ENCODE measurements around the gene ETFA. TPM values are rescaled to one million over a fixed set of nuclear protein-coding genes. Genes with fewer than 3 reads are reported as not detected.

ETFA gene
- 72.8 and 76.8 TPM in 2 replicates for total RNA-seq (2014; rRNA removed)
- 121 TPM for polyA plus RNA-seq (2012)

- DNase-seq (ENCODE audit: low read depth), result peak; percentile 97
Observed at GRCh38 chr15:76311100-76311953, at the start of gene ETFA. ETFA (minus strand) TSS chr15:76311469; CDS start chr15:76311388, 81 bp downstream.

DNA sequence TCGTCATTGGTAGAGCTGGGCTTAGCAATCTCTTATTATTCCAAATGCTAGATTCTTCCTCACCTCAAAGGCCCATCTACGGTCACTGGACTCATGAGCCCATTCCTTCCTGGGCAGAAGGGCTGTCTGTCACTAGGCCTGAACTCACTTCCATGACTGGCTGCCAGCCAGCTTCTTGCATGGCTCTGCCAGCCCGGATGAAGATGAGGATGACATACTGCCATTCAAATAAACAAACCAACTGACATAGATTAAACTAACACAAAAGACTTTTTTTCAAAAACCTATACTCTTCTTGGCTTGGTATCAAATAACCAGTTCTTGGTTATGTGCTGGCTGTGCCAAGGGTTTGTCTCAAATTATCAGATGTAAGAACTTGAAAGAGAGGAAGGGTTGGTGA, 49.1 kb upstream of the ETFA start:
- no peak for DNase-seq (ENCODE audit: low read depth)

DNA sequence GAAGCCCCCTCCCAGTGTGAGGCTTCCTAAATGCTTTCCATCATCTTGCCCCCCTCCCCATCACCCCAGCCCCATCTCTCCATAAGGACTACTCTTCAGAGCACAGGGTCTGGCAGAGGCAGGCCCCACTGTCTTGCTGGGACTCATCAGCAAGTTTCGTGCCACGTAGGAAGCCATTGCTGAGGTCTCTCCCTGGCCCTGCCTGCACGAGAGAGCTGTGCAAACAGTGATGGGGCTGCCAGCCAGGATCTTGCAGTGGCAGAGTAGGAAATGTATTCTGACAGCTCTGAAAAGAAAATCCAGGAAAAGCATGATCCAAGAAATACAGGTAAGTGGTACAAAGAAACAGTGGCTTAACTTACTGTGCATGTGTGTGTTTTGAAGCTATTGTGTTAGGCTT, 47.9 kb upstream of the ETFA start:
- no peak for DNase-seq (ENCODE audit: low read depth)

DNA sequence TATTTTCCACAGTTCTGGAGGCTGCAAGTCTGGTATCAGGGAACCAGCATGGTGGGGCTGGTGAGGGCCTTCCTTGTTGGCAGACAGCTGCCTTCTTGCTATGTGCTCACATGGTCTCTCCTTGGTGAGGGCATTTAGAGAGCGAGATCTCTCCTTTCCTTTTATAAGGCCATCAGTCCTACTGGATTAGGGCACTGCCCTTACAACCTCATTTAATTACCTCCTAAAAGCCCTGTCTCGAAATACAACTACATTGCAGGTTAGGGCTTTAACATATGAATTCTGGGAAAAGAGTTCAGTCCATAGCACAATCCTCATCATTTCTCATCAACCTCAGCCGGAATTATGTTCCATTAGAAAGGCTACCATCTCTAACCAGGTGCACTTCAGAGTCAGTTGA, 47.2 kb upstream of the ETFA start:
- no peak for DNase-seq (ENCODE audit: low read depth)

DNA sequence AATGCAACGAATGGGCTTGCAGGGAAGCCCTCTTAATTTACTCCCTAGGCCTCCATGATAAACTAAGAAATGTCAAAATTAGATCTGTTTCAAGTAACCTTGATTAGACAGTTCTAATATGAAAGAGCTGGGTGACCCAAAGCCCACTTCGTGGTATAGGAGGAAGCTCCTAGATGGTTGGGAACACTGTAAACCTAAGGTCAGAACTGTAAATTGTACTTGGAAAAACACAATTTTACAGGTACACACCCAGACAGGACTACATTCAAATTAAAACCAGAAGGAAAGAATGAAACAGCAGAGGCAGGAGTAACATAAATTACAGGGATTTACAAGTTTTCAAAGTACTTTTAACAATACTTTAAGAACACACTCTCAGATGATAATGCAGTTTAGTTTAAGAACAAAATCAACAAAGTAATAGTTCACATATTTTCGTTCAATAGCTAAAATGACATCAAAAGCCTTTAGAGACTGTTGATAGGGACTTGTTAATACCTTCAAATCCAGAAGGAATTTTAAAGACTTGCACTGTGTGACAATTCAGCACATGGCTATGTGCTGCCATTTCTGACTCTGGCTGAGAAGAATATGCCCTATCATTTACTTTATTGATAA, 43.7 kb upstream of the ETFA start:
- DNase-seq (ENCODE audit: low read depth), result no peak

DNA sequence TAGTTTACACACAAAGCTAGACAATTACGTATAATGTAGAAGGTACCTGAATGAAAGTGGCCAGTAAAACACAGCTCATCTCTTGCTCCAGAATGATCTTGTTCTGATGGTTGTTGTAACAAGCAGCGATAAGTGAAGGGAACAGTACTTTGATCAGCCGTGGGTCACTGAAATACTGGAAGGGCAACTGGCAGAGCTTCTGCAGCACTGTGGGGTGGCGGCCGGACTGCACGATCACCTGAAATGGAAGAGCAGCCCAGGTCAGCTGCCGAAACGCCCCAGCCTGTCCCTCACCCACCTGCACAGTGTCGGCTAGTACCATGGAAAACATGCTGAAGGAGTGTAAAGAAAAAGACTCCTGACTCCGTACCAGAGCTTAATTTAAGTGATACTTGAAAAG, 42.6 kb upstream of the ETFA start:
- DNase-seq (ENCODE audit: low read depth), result no peak

DNA sequence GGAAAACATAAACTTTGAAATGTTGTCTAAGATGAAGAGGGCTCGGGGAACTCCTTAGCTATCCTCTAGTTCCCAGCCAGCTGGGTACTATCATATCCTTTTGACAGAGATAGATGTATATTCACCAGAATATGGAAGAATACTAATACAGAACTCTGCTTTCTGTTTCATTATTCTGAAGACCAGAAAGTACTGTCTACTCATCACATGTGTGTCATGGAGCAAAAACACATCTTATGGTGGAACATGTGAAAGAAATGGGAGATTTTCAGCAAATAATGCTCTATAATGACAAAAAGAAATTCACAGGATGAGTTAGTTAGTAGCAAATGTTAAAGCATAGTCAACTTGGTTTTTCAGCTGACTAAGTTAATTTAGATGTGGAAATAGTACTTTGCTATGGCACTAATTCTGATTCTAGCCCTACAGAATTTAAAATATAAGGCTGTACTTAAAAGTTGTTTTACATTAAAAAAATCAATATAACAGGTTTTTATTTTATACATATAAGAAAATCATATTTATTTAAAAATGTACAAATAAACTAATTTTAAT, 41.8 kb upstream of the ETFA start:
- DNase-seq (ENCODE audit: low read depth), result no peak

- no peak for DNase-seq (ENCODE audit: low read depth)
Observed at GRCh38 chr15:76349301-76350070, 38.2 kb upstream of the ETFA start.

DNA sequence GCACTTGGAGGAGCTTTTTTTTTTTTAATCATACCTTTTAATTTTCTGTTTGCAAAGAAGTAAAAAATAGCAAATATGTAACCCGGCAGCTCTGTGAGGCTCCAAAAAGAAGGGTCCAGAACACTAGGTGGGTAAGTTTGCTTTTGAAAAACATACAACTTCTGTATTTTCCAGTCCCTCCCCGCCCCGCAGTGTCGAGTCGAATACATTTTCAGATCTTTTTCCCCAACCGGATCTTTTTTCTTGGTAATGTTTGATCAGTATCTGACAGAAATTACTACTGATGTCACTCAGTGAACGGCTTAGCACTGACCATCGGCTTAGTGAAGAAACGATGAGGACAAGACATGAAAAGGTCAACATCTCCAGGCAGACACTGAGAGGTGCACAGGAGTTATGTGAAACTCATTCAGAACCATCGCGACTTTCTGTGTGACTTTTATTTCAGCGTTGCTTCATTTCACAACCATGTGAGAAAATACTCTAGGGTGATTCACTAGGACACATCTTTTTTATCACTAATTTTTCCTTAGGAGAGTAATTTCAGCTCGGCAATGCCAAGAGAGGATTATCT, 36.3 kb upstream of the ETFA start:
- no peak for DNase-seq (ENCODE audit: low read depth)

GRCh38 chr15:76346669-76347481, 35.6 kb upstream of the ETFA start:
- DNase-seq (ENCODE audit: low read depth), result peak; percentile 42

GRCh38 chr15:76345880-76346668, 34.8 kb upstream of the ETFA start:
- DNase-seq (ENCODE audit: low read depth), result peak; percentile 29

- no peak for DNase-seq (ENCODE audit: low read depth)
Observed at GRCh38 chr15:76345583-76345879, 34.3 kb upstream of the ETFA start.

DNA sequence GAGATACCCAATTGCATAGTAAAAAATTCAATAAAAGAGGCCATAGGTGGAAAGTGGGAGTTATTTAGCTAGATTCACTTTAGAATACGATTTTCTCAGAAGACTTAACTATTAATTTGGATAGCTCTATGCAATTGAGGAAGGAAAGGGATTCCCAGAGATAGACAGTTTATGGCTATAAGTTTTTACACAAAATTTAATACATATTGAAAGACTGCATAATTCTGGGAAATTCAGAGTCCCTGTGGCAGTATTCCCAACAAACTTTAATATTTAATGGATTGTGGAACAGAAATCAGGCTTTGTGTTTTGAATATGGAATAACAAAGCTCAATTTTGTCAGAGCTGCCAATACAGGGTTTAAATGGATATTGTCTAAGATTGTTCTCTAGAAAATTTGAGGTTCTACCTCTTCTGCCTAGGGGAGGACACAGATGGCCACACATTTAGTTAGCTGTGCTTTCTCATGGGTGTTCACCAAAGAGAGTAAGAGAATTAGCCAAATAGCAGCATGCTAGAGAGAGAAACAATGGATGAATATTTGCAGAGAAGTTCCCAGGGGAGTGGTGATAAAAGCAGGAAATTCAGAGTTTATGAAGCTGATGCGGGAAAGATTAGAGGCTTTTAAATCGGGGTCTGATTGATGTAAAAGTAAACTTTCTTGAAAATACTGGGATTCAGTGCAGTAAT, 33.8 kb upstream of the ETFA start:
- no peak for DNase-seq (ENCODE audit: low read depth)

DNA sequence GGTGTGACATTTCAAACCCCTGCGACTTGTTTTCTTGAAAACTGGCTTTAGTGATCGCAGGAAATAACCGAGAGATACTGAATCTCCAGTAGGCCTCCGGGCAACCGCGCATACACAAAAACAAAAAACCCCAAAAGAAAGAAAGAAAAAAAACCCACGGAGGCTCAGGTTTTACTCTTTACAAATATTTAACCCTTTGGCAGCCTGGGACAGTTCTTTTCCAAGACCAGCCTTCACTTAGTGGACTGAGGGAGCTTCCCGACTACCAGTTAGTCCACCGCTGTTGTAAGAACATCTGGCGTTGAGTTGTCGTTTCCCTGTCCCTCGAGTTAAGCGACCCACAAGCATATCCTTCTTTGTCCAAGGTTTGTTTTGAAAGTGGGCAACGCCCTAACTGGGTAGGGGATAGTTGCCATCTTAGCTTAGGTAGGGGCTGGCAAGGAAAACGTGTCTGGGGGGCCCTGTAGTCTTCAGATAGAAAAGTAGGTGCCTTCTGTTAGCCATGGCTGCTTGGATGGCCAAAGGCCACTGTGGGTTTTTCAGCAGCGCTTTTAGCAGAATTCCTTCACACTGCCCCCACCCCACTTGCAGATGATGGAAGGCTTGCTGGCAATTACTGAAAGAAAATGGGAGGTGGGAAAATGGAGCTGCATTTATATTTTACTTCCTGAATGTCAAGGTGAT, 32.2 kb upstream of the ETFA start:
- no peak for DNase-seq (ENCODE audit: low read depth)

GRCh38 chr15:76342382-76343201, 31.3 kb upstream of the ETFA start:
- DNase-seq (ENCODE audit: low read depth), result no peak

DNA sequence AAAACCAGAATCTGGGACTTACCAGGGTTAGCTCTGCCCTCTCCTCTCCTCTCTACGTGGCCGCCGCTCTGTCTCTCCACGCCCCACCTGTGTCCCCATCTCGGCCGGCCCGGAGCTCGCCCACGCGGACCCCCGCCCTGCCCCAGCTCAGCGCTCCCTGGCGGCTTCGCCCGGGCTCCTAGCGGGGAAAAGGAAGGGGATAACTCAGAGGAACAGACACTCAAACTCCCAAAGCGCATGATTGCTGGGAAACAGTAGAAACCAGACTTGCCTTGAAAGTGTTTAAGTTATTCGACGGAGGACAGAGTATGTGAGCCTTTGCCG, 30.8 kb upstream of the ETFA start:
- DNase-seq (ENCODE audit: low read depth), result no peak

- DNase-seq (ENCODE audit: low read depth), result no peak
Observed at GRCh38 chr15:76341366-76342057, 30.2 kb upstream of the ETFA start.
